Fibroblast of skin of left quadriceps (primary cell): ENCODE data around the gene STX10.
"Not testable (repeated sequence)": the region's sequence is repeated elsewhere in the genome, so short reads cannot be mapped to it uniquely, and the experiment has no call there.

Experiments used
- DNase-seq, 2 experiments: peaks; one replicate each; pipeline ENCODE4 v3.0.0-alpha.2; 2013; ENCODE audit warnings: low read depth in 2 of 2

Gene STX10

DNA sequence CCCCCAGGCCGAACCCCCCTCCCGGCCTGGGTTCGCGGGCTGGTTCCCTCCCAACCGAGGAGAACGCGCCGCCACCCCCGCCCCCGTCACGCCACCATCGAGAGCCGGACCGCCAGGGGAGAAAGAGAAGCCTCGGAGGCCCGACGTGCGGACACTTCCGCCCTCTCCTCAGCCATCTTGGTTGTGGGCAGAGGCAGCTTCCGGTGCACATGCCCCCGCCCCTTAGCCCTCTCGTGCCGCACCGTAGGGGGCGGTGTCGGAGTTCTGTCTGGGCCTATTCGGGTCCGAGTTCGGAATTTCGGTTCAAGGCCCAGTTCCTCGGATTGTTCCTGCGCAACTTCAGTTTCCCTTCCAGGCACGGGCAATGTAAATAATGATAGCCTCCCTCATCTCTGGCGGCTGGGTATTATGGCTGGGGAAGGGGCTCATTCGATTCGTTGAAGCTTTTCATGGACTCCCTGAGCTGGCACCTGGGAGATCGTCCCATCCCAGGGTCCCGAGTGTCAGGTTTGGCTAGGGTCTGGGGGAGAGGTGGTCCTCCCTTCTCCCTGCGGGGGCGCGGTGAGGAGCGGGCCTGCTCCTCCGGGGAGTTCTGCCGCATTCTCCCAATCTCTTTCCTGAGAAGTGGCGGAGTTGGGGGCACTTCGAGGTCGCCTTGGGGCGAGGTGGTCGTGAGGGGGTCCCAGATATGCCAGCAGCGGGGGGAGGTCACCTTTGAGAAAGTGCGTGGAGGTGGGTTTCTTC is at the start of gene STX10, which contains the start of gene IER2:
Gene STX10, minus strand, starts transcription at position 189 of the 744 bp plus-strand sequence. CDS start 202 bp downstream, outside the sequence.
Gene IER2, plus strand, starts transcription at position 225 of the 744 bp plus-strand sequence. CDS start 2,776 bp downstream, outside the sequence.
- DNase-seq, result peak; percentile 84 to 86

DNA sequence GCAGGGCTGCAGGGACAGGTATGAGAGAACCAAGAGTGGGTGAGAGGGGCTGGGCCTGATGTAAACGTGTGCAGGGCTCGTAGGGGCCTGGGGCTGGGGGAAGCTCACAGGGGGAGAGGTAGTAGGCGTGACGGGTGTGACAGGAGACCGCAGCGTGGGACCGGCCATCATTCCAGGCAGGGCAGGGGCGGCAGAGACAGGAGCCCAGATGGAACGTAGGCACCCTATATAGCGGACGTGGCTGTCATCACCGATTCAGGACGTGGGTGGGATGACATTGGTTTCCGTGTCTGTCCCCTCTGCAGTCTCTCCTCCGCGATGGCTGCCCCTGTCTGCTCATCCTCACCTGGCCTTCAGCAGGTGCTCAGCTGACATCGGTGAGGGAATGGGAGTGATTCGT is 48.5 kb upstream of the STX10 start:
- no peak for DNase-seq

DNA sequence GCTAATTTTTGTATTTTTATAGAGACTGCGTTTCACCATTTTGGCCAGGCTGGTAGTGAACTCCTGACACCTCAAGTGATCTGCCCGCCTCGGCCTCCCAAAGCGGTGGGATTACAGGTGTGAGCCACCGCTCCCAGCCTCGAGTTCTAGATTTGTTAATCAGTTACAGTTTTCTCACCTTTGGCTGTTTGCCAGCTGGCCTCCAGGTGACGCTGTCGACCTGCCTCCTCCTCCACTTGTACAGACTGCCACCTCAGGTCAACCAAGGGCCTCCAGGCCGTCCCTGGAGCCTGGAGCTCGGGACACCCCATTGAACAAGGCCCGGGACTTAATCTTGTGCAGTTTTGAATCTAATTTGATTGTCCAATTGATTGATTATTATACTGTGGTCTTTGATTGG is 45.5 kb upstream of the STX10 start:
- no peak for DNase-seq

DNA sequence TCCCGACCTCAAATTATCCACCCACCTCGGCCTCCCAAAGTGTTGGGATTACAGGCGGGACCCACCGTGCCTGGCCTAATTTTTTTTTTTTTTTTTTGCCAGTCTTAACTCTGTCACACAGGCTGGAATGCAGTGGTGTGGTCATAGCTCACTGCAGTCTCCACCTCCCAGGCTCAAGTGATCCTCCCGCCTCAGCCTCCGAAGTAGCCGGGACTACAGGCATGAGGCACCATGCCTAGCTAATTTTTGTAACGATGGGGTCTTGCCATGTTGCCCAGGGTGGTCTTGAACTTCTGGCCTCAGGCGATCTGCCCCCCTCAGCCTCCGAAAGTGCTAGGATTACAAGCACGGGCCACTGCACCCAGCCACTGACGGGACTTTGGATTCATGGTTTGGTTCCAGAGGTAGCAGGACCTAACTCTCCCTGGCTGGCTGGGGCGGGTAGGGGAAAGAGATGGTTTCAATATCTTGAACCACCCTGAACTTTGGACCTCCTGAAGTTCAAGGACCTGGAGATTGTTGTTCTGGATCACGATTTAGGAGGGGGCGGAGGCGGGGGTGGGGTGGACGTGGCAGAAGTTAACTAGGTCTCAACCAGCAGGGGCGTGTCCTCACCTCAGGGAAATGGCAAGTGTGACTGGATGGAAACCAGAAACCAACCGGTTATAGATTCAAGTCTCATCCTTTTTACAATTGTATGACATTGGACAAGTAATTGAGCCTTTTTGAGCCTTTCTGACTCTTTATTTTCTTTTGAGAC is 40.8 kb upstream of the STX10 start:
- DNase-seq, result no peak

DNA sequence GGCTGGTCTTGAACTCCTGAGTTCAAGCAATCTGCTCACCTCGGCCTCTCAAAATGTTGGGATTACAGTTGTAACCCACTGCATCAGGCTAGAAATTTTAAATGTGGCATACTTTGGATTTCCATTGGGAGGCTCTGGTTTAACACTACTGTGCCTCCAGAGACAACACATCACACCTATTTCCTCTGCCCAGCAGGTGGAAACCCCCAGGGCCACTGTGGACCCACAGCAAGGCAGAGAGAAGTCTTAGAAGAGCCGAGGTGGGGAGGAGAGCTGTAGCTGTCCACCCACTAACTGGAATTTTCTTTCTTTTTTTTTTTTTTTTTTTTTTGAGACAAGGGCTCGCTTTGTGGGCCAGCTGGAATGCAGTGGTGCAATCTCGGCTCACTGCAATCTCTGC is 39.4 kb upstream of the STX10 start:
- DNase-seq, result no peak

GRCh38 chr19:13187419-13187818 is 37.2 kb upstream of the STX10 start:
- DNase-seq, result no peak

DNA sequence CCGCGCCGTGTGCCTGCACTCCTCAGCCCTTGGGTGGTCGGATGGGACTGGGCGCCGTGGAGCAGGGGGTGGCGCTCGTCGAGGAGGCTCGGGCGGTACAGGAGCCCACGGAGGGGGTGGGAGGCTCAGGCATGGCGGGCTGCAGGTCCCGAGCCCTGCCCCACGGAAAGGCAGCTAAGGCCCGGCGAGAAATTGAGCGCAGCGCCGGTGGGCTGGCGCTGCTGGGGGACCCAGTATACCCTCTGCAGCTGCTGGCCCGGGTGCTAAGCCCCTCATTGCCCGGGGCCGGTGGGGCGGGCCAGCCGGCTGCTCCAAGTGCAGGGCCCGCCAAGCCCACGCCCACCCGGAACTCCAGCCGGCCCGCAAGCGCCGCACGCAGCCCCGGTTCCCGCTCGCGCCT is 36.5 kb upstream of the STX10 start:
- not testable (repeated sequence) for DNase-seq

DNA sequence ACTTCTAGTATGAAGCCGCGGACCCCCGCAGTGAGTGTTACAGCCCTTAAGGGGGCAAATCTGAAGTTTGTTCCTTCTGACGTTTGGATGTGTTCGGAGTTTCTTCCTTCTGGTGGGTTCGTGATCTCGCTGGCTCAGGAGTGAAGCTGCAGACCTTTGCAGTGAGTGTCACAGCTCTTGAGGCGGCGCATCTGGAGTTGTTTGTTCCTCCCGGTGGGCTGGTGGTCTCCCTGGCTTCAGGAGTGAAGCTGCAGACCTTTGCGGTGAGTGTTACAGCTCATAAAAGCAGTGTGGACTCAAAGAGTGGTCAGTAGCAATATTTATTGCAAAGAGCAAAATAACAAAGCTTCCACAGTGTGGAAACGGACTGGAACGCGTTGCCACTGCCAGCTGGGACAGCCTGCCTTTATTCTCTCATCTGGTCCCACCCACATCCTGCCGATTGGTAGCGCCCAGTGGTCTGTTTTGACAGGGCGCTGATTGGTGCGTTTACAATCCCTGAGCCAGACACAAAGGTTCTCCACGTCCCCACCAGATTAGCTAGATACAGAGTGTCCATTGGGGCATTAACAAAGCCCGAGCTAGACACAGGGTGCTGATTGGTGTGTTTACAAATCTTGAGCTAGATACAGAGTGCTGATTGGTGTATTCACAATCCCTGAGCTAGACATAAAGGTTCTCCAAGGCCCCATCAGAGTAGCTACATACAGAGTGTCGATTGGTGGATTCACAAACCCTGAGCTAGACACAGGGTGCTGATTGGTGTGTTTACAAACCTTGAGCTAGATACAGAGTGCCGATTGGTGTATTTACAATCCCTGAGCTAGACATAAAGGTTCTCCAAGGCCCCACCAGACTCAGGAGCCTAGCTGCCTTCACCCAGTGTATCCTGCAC is 35.8 kb upstream of the STX10 start:
- DNase-seq, result not testable (repeated sequence)

- not testable (repeated sequence) for DNase-seq
Observed at GRCh38 chr19:13184926-13185325, 34.8 kb upstream of the STX10 start.

DNA sequence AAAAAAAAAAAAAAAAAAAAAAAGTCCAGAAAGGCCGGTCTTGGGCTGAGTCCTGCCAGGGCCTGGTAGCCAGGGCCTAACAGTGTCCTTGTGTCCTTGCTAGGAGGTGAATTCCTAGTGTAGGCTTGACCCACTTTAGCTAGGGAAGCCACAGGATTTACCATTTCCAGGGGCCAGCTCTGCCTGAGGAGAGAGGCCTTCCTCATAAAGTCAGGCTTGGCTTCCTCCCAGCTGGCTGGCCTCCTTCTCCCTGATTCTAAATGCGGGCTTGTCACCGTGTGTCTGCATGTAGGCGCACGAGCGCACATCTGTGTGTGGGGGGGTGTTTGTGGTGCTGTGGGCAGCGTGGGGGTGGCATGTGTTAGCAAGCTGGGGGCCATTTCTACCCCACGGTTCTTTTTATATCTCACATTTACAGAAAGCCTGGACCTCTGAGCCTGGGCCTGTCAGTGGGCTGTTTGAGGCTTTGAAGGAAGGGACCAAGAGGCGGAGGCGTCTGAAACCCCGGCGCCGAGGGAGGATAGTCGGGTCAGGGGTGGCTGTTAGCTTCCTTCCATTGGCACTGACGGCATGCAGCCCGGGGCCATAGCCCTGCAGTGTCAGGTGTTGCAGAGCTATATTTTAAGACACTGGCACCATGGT is 31.7 kb upstream of the STX10 start:
- DNase-seq, result peak; percentile 37

DNA sequence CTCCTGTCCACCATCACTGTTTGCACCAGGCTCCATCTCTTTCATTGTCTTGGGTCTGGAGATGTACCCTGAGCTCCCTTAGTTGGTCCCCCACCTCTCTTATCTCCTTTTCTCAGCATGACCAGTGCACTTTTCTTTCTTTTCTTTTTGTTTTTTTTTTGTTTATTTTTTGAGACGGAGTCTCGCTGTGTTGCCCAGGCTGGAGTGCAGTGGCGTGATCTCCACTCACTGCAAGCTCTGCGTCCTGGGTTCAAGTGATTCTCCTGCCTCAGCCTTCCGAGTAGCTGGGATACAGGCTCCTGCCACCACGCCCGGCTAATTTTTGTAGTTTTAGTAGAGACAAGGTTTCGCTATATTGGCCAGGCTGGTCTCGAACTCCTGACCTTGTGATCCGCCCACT is 28.1 kb upstream of the STX10 start:
- not testable (repeated sequence) for DNase-seq

- DNase-seq, result not testable (repeated sequence)
Observed at GRCh38 chr19:13177584-13177983, 27.4 kb upstream of the STX10 start.

GRCh38 chr19:13176345-13176744 is 26.2 kb upstream of the STX10 start:
- no peak for DNase-seq

GRCh38 chr19:13173139-13173737 is 23.1 kb upstream of the STX10 start:
- no peak for DNase-seq

- peak; percentile 52 to 64 for DNase-seq
Observed at GRCh38 chr19:13172346-13173138, 22.4 kb upstream of the STX10 start.

DNA sequence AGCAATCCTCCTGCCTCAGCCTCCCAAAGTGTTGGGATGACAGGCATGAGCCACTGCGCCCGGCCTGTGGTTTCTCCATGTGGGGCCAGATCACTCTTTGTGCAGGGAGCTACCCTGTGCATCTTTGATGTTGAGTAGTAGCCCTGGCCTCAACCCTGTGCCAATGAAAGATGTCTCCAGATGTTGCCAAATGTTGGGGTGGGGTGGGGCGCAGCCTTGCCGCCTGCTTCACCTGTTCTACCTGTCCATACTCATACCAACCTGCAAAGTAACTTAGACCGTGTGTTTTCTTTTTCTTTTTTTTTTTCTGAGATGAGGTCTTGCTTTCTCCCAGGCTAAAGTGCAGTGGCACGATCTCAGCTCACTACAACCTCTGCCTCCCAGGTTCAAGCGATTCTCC is 21.0 kb upstream of the STX10 start:
- DNase-seq, result no peak

GRCh38 chr19:13169769-13170168 is 19.6 kb upstream of the STX10 start:
- DNase-seq, result no peak

- DNase-seq, result not testable (repeated sequence)
Observed at GRCh38 chr19:13166151-13166550, 16.0 kb upstream of the STX10 start.

DNA sequence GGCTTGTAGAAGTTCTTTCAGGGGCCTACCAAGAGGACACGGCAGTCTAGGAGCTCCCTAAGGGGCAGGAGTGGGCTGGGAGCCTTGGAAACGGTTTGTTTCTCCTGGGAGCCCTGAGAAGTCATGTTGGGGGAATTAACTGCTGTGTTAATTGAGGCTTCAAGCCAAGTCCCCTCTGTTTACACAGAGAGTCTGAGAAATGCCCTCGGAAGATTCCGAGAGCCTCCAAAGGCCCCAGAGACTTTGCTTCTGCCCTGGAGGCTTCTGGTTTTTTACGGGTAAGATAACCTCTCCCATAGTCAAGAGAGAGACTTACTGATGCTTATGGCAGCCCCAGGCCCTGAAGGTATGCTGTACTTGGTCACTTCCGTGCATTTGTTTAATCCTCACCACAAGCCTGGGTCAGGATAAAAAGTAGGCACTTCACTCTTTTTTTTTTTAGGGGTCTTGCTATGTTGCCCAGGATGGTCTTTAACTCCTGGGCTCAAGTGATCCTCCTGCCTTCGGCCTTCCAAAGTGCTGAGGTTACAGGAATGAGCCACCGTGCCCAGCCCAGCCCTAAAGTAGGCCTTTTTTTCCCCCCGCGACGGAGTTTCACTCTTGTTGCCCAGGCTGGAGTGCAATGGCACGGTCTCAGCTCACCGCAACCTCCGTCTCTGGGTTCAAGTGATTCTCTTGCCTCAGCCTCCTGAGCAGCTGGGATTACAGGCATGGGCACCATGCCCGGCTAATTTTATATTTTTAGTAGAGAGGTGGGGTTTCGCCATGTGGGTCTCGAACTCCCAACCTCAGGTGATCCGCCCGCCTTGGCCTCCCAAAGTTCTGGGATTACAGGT is 15.2 kb upstream of the STX10 start:
- DNase-seq, result no peak
